HG03066 (cell line): ENCODE measurements around the gene MAG.
"Not testable (repeated sequence)": the region's sequence is repeated elsewhere in the genome, so short reads cannot be mapped to it uniquely, and the experiment has no call there.

ENCODE experiments used
- ATAC-seq: cut with Tn5 transposase; IDR thresholded peaks from one replicate; pipeline ENCODE4 v1.9.1; 2021; ENCODE audit warnings: low read depth; ENCODE audit not compliant: unreplicated experiment

The MAG gene

DNA sequence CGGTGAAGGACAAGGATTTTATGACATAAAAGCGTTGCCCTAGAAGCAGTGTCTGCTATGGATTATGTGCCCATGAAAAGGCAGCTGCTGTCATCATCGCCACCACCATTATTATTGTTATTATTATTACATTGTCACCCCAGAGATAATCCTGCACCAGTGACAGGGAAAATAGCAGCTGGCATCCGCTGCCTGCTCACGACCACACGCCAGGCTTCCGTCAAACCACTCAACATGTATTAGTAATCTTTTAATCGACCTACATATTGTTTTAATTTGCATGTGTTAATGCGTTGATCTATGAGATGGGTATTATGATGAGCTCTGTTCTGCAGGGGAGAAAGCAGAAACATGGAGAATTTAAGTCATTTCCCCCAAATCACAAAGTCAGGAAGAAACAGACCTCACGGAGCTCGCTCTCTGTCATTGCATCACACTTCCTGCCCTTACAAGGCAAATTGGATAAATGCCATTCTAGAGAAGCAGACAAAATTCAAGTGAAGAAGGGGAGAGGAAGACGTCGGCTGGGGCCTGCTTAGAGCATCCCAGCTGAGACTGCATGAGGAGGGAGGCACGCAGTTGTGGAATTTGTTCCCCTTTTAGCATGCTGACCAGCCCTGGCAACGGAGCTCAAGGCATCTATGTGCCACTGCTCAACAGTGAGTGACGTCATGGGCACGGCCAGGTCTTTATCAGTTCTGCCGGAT lies 66.1 kb downstream of the MAG start, which contains the start of gene FFAR3:
Gene FFAR3, plus strand, starts transcription at position 594 of the 707 bp plus-strand sequence. CDS start 431 bp downstream, outside the sequence.
- ATAC-seq: no peak

DNA sequence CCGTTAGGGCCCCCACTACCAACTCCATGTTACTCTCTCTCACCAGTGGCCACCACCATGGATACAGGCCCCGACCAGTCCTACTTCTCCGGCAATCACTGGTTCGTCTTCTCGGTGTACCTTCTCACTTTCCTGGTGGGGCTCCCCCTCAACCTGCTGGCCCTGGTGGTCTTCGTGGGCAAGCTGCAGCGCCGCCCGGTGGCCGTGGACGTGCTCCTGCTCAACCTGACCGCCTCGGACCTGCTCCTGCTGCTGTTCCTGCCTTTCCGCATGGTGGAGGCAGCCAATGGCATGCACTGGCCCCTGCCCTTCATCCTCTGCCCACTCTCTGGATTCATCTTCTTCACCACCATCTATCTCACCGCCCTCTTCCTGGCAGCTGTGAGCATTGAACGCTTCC lies 66.9 kb downstream of the MAG start:
- not testable (repeated sequence) for ATAC-seq

DNA sequence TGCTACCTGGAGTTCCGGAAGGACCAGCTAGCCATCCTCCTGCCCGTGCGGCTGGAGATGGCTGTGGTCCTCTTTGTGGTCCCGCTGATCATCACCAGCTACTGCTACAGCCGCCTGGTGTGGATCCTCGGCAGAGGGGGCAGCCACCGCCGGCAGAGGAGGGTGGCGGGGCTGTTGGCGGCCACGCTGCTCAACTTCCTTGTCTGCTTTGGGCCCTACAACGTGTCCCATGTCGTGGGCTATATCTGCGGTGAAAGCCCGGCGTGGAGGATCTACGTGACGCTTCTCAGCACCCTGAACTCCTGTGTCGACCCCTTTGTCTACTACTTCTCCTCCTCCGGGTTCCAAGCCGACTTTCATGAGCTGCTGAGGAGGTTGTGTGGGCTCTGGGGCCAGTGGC lies 67.4 kb downstream of the MAG start:
- ATAC-seq: not testable (repeated sequence)

DNA sequence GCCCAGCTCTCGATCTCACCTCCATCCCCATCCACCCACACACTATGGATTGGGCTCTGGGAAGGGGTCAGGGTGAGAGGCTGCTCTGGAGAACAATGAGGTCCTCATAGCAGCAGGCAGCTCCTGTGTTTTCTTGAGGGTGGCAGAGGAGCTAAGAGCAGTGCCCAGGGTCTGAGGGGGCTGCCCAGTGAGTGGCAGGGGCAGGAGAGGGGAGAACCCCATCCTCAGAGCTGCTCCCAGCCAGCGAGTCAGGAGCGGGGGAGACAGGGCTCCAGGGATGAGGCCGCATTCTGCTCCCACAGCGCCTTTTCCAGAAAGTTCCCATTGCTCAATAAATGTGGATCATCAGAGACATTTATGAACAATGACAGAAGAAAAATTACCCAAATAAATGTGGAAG lies 68.1 kb downstream of the MAG start:
- ATAC-seq: not testable (repeated sequence)

DNA sequence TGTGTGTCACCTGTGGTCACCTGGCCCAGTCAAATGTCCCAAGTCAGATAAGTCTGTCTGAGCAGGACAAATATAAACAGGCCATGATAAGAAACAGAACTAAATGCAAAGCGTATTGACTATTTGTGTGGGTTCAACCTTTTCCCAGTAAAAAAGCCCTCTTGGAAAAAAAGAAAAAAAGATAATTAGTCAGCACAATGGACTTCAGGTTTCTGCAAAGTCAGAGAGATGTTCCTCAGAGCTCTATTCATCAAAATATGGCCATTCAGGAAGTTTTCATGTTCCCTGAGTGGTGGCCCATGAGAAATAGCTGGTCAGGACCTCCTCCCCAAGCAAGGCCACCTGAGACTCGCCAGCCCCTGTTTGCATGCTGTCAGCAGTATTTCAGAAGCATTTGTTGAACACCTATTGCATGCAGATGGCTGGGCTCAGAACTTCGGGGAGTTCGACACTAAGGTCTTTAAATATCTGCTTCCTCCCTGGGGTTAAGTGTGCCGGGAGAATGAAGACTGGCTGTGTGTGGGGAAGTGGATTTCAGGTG lies 69.0 kb downstream of the MAG start:
- no peak for ATAC-seq

DNA sequence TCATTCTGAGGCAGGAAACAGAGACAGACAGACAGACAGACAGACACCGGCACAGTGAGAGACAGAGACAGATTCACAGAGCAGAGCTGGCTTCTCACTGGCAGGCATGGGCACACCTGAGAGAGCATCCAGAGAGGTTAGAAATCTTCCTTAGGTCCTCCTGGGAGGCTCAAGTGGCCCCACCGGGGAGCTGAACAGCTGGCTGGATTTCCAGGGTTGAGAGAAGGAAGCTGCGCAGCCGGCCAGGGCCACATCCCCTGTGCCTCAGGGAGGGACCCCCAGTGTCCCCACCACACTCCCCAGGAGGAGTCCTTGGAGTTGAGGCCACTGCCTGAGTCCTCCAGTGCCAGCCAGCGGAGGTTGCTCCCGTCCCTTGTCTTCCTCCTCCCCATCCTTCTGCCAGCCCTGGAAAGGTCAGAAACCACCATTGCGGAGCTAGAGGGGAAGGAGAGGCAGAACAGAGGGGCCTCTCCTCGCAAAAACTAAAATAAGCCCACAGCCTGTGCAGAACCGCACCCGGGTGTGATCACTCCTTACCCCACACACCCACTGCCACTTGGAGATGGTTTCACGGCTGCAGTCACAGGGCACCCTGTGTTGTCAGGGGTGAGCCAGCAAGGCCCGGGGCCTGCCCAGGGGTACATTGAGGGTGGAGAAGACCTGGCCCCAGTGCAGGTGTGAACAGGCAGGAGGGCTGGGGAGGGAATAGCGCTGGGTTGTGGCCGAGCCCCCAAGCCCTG lies 70.5 kb downstream of the MAG start:
- ATAC-seq: no peak

DNA sequence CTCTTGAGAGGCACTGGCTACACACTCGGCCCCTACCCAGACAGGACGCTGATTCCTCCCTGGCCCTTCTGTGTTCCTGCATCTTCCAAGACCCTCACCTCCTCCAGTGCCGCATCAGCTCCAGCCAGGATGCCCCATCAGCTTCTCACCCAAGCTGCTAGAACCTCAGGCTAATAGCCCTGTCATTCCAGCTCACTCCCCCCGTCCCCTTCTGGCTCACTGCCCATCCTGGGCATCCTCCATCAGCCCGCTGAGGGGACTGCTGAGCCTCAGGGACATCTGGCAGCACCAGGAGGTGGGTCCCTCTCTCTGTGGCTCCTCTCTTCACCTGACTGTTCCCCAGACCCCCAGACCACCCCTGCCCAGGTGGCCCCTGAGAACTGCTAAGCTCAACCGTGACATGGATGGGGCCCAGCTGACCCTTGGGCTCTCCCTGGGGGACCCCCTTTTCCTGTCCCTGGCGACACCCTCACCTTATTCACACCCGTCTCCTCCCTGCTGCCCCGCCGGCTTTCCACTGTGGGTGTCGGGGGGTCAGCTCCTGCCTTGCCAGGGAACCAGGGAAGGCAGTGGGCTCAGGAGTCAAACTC lies 71.1 kb downstream of the MAG start:
- no peak for ATAC-seq
